K562 (cell line): ENCODE data around the gene ANKRD11. TPM values are rescaled to one million over a fixed set of nuclear protein-coding genes. Genes with fewer than 3 reads are reported as not detected.

Source experiments
- ATAC-seq: fragments of 200-7000 bp; cut with Tn5 transposase; 3 replicates; pipeline ENCODE4 v1.9.1; 2020; ENCODE audit warnings: moderate library complexity
- BruUV-seq: library from RNA; stranded (reverse); fragments of 400-500 nt; replicated peaks from 2 replicates; lab custom pipeline; 2021; lab: Mats Ljungman, UMichigan
- CTCF ChIA-PET: fragments of 300-600 bp; formaldehyde crosslinking; extraction: SDS; loops from one replicate; lab custom pipeline; 2021; ENCODE audit warnings: low intra/inter-chr PET ratio; lab: Yijun Ruan, JAX
- POLR2A ChIA-PET: fragments of 300-600, 350-650 bp; sonication (Branson Sonifier 250); formaldehyde crosslinking; extraction: SDS; loops from one replicate; lab custom pipeline; 2021; ENCODE audit warnings: antibody characterized with exemption, inconsistent platforms; lab: Yijun Ruan, JAX
- DNase-seq, 4 experiments: peaks; one replicate each; pipeline versions ENCODE4 v3.0.0 to v3.0.0-alpha.2; 2011 to 2018; ENCODE audit warnings: low spot score in 3 of 4, mixed read lengths in 3 of 4; ENCODE audit errors: extremely low read depth in 1 of 4
- FAIRE-seq: peaks from 2 replicates; lab custom pipeline; 2011; peaks lifted over from hg19 to GRCh38; lab: Jason Lieb, UNC
- H2AFZ ChIP-seq: 2 replicates; pipeline ENCODE4 v1.6.0; 2011; ENCODE audit warnings: low read depth, low read length, control low read depth, inconsistent platforms
- H3K27ac ChIP-seq: fragments of 200-600 bp; 3 replicates; pipeline ENCODE4 v1.8.0; 2011; ENCODE audit warnings: low read depth, mild to moderate bottlenecking, control low read depth, inconsistent platforms, low read length, moderate library complexity, mixed read lengths; ENCODE audit errors: extremely low read depth
- H3K27me3 ChIP-seq, 2 experiments: fragments of 300-600 bp in 1 of 2; 2 replicates in 1 of 2; 3 replicates in 1 of 2; pipeline versions ENCODE4 v1.6.0 to v1.8.0; 2011; ENCODE audit warnings: inconsistent platforms in 2 of 2, low read length in 2 of 2, mild to moderate bottlenecking in 1 of 2, mixed read lengths in 1 of 2, moderate library complexity in 1 of 2; ENCODE audit not compliant: control insufficient read depth in 2 of 2, insufficient read depth in 2 of 2
- H3K36me3 ChIP-seq: fragments of 300-600 bp; 3 replicates; pipeline ENCODE4 v1.8.0; 2011; ENCODE audit warnings: mild to moderate bottlenecking, low read length, inconsistent platforms; ENCODE audit not compliant: control insufficient read depth, insufficient read depth
- H3K4me1 ChIP-seq, 2 experiments: fragments of 200-600 bp in 1 of 2; replicated peaks in 1 of 2; 2 replicates in 1 of 2; 3 replicates in 1 of 2; pipeline versions ENCODE4 v1.5.1 to v1.8.0; 2011; ENCODE audit warnings: inconsistent platforms in 2 of 2, low read length in 2 of 2, mild to moderate bottlenecking in 1 of 2, mixed read lengths in 1 of 2, moderate library complexity in 1 of 2; ENCODE audit not compliant: control insufficient read depth in 2 of 2, insufficient read depth in 2 of 2
- H3K4me2 ChIP-seq: 2 replicates; pipeline ENCODE4 v1.6.1; 2011; ENCODE audit warnings: low read length, control low read depth, inconsistent platforms, mixed read lengths; ENCODE audit not compliant: insufficient read depth
- H3K4me3 ChIP-seq: fragments of 200-600 bp; sonication (generic), shearing (Covaris generic); 2 replicates; pipeline ENCODE4 v1.5.1; 2016; ENCODE audit warnings: control low read depth, inconsistent platforms
- H3K79me2 ChIP-seq: fragments of 200-600 bp; 3 replicates; pipeline ENCODE4 v1.8.0; 2011; ENCODE audit warnings: low read length, inconsistent platforms; ENCODE audit not compliant: control insufficient read depth, insufficient read depth
- H3K9ac ChIP-seq, 2 experiments: 2 replicates each; pipeline versions ENCODE4 v1.6.0 to v1.6.1; 2011; ENCODE audit warnings: low read depth in 2 of 2, low read length in 2 of 2, control low read depth in 1 of 2, inconsistent platforms in 1 of 2, mild to moderate bottlenecking in 1 of 2, mixed read lengths in 1 of 2; ENCODE audit not compliant: insufficient read depth in 1 of 2
- H3K9me1 ChIP-seq: one replicate; pipeline ENCODE4 v1.6.0; 2011; ENCODE audit warnings: inconsistent platforms, mild to moderate bottlenecking, low read length, moderate library complexity; ENCODE audit not compliant: control insufficient read depth, insufficient read depth
- H3K9me3 ChIP-seq: replicated peaks from 2 replicates; pipeline ENCODE4 v1.5.1; 2011; ENCODE audit warnings: low read depth, low read length, inconsistent platforms; ENCODE audit not compliant: control insufficient read depth, insufficient read depth
- H4K20me1 ChIP-seq: replicated peaks from 2 replicates; pipeline ENCODE4 v1.6.1; 2011; ENCODE audit warnings: low read length, inconsistent platforms, mixed read lengths; ENCODE audit not compliant: control insufficient read depth, insufficient read depth
- FOXA3 ChIP-seq, 2 experiments: fragments of 450-650 bp in 1 of 2; sonication (generic) in 1 of 2; formaldehyde crosslinking; IDR thresholded peaks in 1 of 2; conservative IDR thresholded peaks in 1 of 2; 2 replicates each; pipeline versions ENCODE4 v1.4.0 to v1.8.0; 2020 to 2022; ENCODE audit warnings: mild to moderate bottlenecking in 2 of 2, missing genetic modification reagents in 1 of 2
- NR4A1 ChIP-seq, 2 experiments: fragments of 250-450 bp in 1 of 2; fragments of 450-650 bp in 1 of 2; sonication (Bioruptor Pico) in 1 of 2; IDR thresholded peaks; 2 replicates each; pipeline versions ENCODE4 v1.4.0 to v1.6.1; 2016 to 2020; ENCODE audit warnings: mild to moderate bottlenecking in 2 of 2, missing compliant biosample characterization in 1 of 2, missing genetic modification characterization in 1 of 2, moderate library complexity in 1 of 2
- POLR2A ChIP-seq: fragments of 450-650 bp; conservative IDR thresholded peaks from 2 replicates; pipeline ENCODE4 v1.6.1; 2016
- POLR2G ChIP-seq: fragments of 200-400 bp; formaldehyde crosslinking; IDR thresholded peaks from 2 replicates; pipeline ENCODE4 v1.6.1; 2017; ENCODE audit warnings: low read depth, mild to moderate bottlenecking, antibody characterized with exemption, low read length, moderate library complexity
- RBM22 ChIP-seq: fragments of 200-400 bp; formaldehyde crosslinking; IDR thresholded peaks from 2 replicates; pipeline ENCODE4 v1.6.1; 2018; ENCODE audit warnings: low read length, low read depth; ENCODE audit not compliant: poor library complexity, severe bottlenecking
- ZBTB33 ChIP-seq: sonication (generic); formaldehyde crosslinking; IDR thresholded peaks from 2 replicates; pipeline ENCODE4 v1.8.1; 2023; ENCODE audit warnings: mild to moderate bottlenecking, missing genetic modification reagents
- WGBS: fragments of 100-300 bp; shearing (Covaris generic); methylation state at CpG from one replicate; pipeline ENCODE4 v1.1.6; 2016; ENCODE audit warnings: low coverage, mixed read lengths; ENCODE audit not compliant: insufficient coverage; ENCODE audit errors: missing lambda C conversion rate; 5-methylcytosine and 5-hydroxymethylcytosine counted together
- in situ Hi-C: fragments of 300-500 bp; cut with MboI; formaldehyde crosslinking; loops from 4 replicates; pipeline ENCODE4 v1.15.0; 2018; ENCODE audit warnings: inconsistent platforms, mixed read lengths
- intact Hi-C: fragments of 100-400 bp; cut with micrococcal nuclease; formaldehyde crosslinking; loops from 2 replicates; pipeline ENCODE4 v1.14.2; 2022
- polyA plus RNA-seq, 8 experiments: library from polyadenylated mRNA; depleted of rRNA in 4 of 8; stranded (reverse) in 5 of 8; unstranded in 3 of 8; fragments of >200 nt; fragmentation: Nextera tagmentation in 2 of 8; fragmentation: Illumina TruSeq in 1 of 8; extraction: Ambion mirVana in 2 of 8; extraction: Trizol in 1 of 8; gene quantifications; 2 replicates each; pipeline versions ENCODE4 v1.2.1 to v1.2.3, GENCODE V29; 2011 to 2014; ENCODE audit warnings: inconsistent platforms in 1 of 8, missing spikeins in 1 of 8
- total RNA-seq, 7 experiments: library from RNA; depleted of rRNA in 6 of 7; stranded (reverse); fragments of >200 nt in 6 of 7; fragmentation: Illumina TruSeq in 2 of 7; extraction: Trizol in 2 of 7; gene quantifications; 2 replicates each; pipeline versions ENCODE4 v1.2.1 to v1.2.3, GENCODE V29; 2011 to 2021; ENCODE audit warnings: low replicate concordance in 1 of 7

The ANKRD11 gene
- total and polyA plus RNA-seq, 9 of the 15 experiments (the other 6 are each of a cell fraction or from before 2014, with no cell fraction given), result 4.7 to 126 (median 31.7) TPM

GRCh38 chr16:89423681-89424260, 66.6 kb downstream of the ANKRD11 start:
- peaks cover 50% of the 10 kb centered on the region for H3K36me3 ChIP-seq
- H3K9me3 ChIP-seq, result no peaks in the 10 kb centered on the region
- no peak overlapping the region for H3K27ac ChIP-seq
- H3K9ac ChIP-seq, result peak overlapping the region in 1 of 2 experiments; percentile 11; a peak in 1 of 4 replicates
- peaks cover 6 to 8% of the 10 kb centered on the region in 2 experiments; a peak in 3 of 5 replicates for H3K4me1 ChIP-seq
- peaks cover 67% of the 10 kb centered on the region for H4K20me1 ChIP-seq
- in situ Hi-C loops (no loop called here), intact Hi-C loops (no loop called here)
- POLR2A ChIA-PET, result interaction anchor here (1.6 kb wide), 1 partner anchor 11 kb away, joined by 3 read pairs; no protein-coding TSS in a partner anchor
- no peak overlapping the region for H2AFZ ChIP-seq
- TF ChIP-seq NR4A1 (CRISPR knock-in tag; IDR thresholded peaks at IDR 0.05) (no peak), NR4A1 (tag; IDR thresholded peaks at IDR 0.05) (no peak), RBM22 (peak; percentile 6)
- no peaks in the 10 kb centered on the region for H3K27me3 ChIP-seq
- 87% methylated on average over 21 of the region's 21 CpGs for WGBS
- ATAC-seq (no peak), DNase-seq (no peak), FAIRE-seq (no peak)
- no TSS peak for BruUV-seq
- H3K79me2 ChIP-seq, result peaks cover 93% of the 10 kb centered on the region
- no peak overlapping the region for H3K4me3 ChIP-seq
- H3K4me2 ChIP-seq, result no peak overlapping the region
- CTCF ChIA-PET, result no interaction called here
- no peaks in the 10 kb centered on the region for H3K9me1 ChIP-seq

GRCh38 chr16:89422905-89423630, 67.3 kb downstream of the ANKRD11 start:
- H3K4me2 ChIP-seq, result no peak overlapping the region
- H4K20me1 ChIP-seq, result peaks cover 74% of the 10 kb centered on the region
- TF ChIP-seq RBM22, result peak; percentile 51
- no peak for TF ChIP-seq FOXA3 (CRISPR knock-in tag; conservative IDR thresholded peaks at IDR 0.05 in 1 of 2, IDR thresholded peaks at IDR 0.05 in 1 of 2)
- no peak for TF ChIP-seq POLR2A
- peak; percentile 55 for TF ChIP-seq POLR2G
- peak; percentile 39; the same call in 1 of the 2 replicates for TF ChIP-seq ZBTB33 (CRISPR knock-in tag)
- TF ChIP-seq, all 486 proteins: peak for 3
- CTCF ChIA-PET, result no interaction called here
- POLR2A ChIA-PET, result interaction anchor here (0.9 to 1.6 kb wide), 2 partner anchors 10 kb away, joined by 3 read pairs; no protein-coding TSS in a partner anchor
- peaks cover 55% of the 10 kb centered on the region for H3K36me3 ChIP-seq
- intact Hi-C loops (no loop called here), in situ Hi-C loops (no loop called here)
- peaks cover 6 to 8% of the 10 kb centered on the region in 2 experiments; a peak in 3 of 5 replicates for H3K4me1 ChIP-seq
- H3K27ac ChIP-seq, result no peak overlapping the region
- H3K9me1 ChIP-seq, result no peaks in the 10 kb centered on the region
- no peaks in the 10 kb centered on the region for H3K27me3 ChIP-seq
- WGBS, result 75% methylated on average over 16 of the region's 16 CpGs
- H3K9me3 ChIP-seq, result no peaks in the 10 kb centered on the region
- FAIRE-seq (no peak), ATAC-seq (peak; percentile 40), DNase-seq (no peak)
- H3K79me2 ChIP-seq, result peaks cover 95% of the 10 kb centered on the region
- no TSS peak for BruUV-seq
- H3K9ac ChIP-seq, result peak overlapping the region in 1 of 2 experiments; percentile 55; a peak in 2 of 4 replicates
- no peak overlapping the region for H2AFZ ChIP-seq
- H3K4me3 ChIP-seq, result no peak overlapping the region
